ENCODE data around the gene RPP25L. TPM values are rescaled to one million over a fixed set of nuclear protein-coding genes. Genes with fewer than 3 reads are reported as not detected.

RPP25L gene
- total RNA-seq, 1 experiment from 2014 or later, result 51.1 TPM

DNA sequence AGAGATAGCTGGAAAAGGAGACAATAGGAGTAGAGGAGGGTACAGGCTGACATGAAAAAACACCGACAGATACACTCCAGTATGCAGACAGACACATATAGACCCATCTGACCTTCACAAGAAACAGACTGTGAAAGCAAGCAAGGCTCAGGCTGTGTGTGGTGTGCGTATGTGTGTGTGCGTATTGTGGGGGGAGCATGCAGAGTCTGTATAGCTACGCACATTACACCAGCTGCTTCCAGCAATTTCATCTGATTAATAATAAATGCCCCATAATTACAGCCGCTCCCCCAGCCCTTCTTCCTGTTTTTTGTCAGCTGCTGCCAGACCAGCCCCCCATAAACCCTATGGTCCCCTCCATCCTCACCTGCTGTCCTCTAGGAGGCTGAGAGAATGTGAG is 29.1 kb downstream of the RPP25L start:
- Histone ChIP-seq H4K20me1 (ENCODE audit: insufficient read depth) (no peaks in the 10 kb centered on the region), H3K4me2 (ENCODE audit: low read length) (no peak overlapping the region), H3K9ac (ENCODE audit: low read length) (no peak overlapping the region), H3K27ac (ENCODE audit: low read depth, low read length) (no peak overlapping the region), H3K36me3 (ENCODE audit: control insufficient read depth in 1 of 2, insufficient read depth in 2 of 2, low read length in 2 of 2) (no peaks in the 10 kb centered on the region), H3K4me3 (replicated peaks in 1 of 2; ENCODE audit: low read depth in 1 of 2, low read length in 2 of 2) (no peak overlapping the region), H3K79me2 (ENCODE audit: insufficient read depth, low read length) (no peaks in the 10 kb centered on the region), H2AFZ (ENCODE audit: low read depth, low read length, poor library complexity, severe bottlenecking) (no peak overlapping the region), H3K9me2 (ENCODE audit: insufficient read depth) (no peaks in the 10 kb centered on the region), H3K27me3 (ENCODE audit: insufficient read depth, low read length) (peaks cover 13% of the 10 kb centered on the region; the same call in 1 of the 2 replicates), H3K4me1 (ENCODE audit: control insufficient read depth in 1 of 2, insufficient read depth in 2 of 2, low read length in 2 of 2) (no peaks in the 10 kb centered on the region), H3K9me3 (ENCODE audit: control insufficient read depth in 1 of 2, insufficient read depth in 1 of 2, low read depth in 1 of 2, low read length in 2 of 2) (no peaks in the 10 kb centered on the region)
- ChIA-PET RAD21 (ENCODE audit: low non-redundant PET in 1 of 2, low total read pairs in 2 of 2, uncharacterized antibody in 2 of 2, unreplicated experiment in 2 of 2) (interaction anchor here in 1 of 2 experiments (0.7 kb wide), 1 partner anchor 380 kb away, joined by 3 read pairs; no protein-coding TSS in a partner anchor), CTCF (interaction anchor here (1.6 kb wide), 1 partner anchor 9 kb away, joined by 7 read pairs; no protein-coding TSS in a partner anchor), POLR2A (no interaction called here)
- intact Hi-C loops (cut with micrococcal nuclease), result no loop called here
- no peak for DNase-seq (ENCODE audit: low read depth, low spot score)
- no TSS peak for BruUV-seq (replicated peaks)
- TF ChIP-seq POLR2AphosphoS5 (IDR thresholded peaks at IDR 0.05; ENCODE audit: low read depth, low read length) (no peak), ZNF274 (IDR thresholded peaks at IDR 0.05; ENCODE audit: low read depth, low read length) (no peak), TCF7L2 (IDR thresholded peaks at IDR 0.05; ENCODE audit: borderline replicate concordance, extremely low read depth, insufficient read depth, insufficient read length) (no peak), EZH2phosphoT487 (IDR thresholded peaks at IDR 0.05; ENCODE audit: borderline replicate concordance) (no peak), FOSL1 (IDR thresholded peaks at IDR 0.05; ENCODE audit: low read depth) (no peak), POLR2A (IDR thresholded peaks at IDR 0.05; ENCODE audit: borderline replicate concordance, extremely low read depth, insufficient read depth, insufficient read length) (no peak), SP1 (IDR thresholded peaks at IDR 0.05; ENCODE audit: low read depth) (no peak), ZFX (IDR thresholded peaks at IDR 0.05) (no peak), ELF1 (IDR thresholded peaks at IDR 0.05; ENCODE audit: borderline replicate concordance, low read depth) (no peak)
- TF ChIP-seq, protein P1, sequence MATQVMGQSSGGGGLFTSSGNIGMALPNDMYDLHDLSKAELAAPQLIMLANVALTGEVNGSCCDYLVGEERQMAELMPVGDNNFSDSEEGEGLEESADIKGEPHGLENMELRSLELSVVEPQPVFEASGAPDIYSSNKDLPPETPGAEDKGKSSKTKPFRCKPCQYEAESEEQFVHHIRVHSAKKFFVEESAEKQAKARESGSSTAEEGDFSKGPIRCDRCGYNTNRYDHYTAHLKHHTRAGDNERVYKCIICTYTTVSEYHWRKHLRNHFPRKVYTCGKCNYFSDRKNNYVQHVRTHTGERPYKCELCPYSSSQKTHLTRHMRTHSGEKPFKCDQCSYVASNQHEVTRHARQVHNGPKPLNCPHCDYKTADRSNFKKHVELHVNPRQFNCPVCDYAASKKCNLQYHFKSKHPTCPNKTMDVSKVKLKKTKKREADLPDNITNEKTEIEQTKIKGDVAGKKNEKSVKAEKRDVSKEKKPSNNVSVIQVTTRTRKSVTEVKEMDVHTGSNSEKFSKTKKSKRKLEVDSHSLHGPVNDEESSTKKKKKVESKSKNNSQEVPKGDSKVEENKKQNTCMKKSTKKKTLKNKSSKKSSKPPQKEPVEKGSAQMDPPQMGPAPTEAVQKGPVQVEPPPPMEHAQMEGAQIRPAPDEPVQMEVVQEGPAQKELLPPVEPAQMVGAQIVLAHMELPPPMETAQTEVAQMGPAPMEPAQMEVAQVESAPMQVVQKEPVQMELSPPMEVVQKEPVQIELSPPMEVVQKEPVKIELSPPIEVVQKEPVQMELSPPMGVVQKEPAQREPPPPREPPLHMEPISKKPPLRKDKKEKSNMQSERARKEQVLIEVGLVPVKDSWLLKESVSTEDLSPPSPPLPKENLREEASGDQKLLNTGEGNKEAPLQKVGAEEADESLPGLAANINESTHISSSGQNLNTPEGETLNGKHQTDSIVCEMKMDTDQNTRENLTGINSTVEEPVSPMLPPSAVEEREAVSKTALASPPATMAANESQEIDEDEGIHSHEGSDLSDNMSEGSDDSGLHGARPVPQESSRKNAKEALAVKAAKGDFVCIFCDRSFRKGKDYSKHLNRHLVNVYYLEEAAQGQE (IDR thresholded peaks at IDR 0.05; ENCODE audit: low read depth), result no peak
- ATAC-seq, result no peak

All from HCT116 (cell line).